T-helper 1 cell treated with Interleukin-12 subunit alpha and Interleukin-12 subunit beta and Interleukin-4 antibody, amounts not matched to agents 30 μg/mL and 1 μg/mL, for 36 hours (primary cell): ENCODE results near the gene TOMM22.

Experiments used
- H3K27ac Mint-ChIP-seq: one replicate; pipeline ENCODE4 v1.8.0; 2021; ENCODE audit warnings: mild to moderate bottlenecking, mixed read lengths
- H3K27me3 Mint-ChIP-seq: one replicate; pipeline ENCODE4 v1.8.0; 2021; ENCODE audit warnings: low read depth, mixed read lengths
- H3K36me3 Mint-ChIP-seq: one replicate; pipeline ENCODE4 v1.8.0; 2021; ENCODE audit warnings: low read depth, mixed read lengths
- H3K4me1 Mint-ChIP-seq: one replicate; pipeline ENCODE4 v1.8.0; 2021; ENCODE audit warnings: low read depth, mixed read lengths
- H3K4me3 Mint-ChIP-seq: one replicate; pipeline ENCODE4 v1.8.0; 2021; ENCODE audit warnings: mild to moderate bottlenecking, moderate library complexity, mixed read lengths
- H3K9me3 Mint-ChIP-seq: one replicate; pipeline ENCODE4 v1.8.0; 2021; ENCODE audit warnings: mixed read lengths

The TOMM22 gene

DNA sequence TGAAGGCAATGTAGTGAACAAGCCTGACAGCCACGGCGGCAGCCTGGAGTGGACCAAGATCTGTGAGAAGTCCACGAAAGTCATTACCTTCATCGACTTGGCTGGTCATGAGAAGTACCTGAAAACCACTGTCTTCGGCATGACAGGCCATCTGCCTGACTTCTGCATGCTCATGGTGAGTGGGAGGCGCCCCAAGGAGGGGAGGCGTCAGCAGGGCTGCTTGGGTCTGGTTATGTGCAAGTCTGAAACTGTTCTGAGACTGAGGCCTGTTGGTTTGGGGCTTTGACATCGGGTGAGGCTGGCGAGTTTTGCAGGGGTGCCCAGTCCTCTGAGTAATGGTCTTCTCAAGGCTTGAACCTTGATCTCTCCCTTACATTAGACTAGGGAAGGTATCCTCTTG lies 35.1 kb downstream of the TOMM22 start:
- Mint-ChIP-seq H3K27ac (no peak overlapping the region), H3K9me3 (no peaks in the 10 kb centered on the region), H3K27me3 (no peaks in the 10 kb centered on the region), H3K4me1 (peaks cover 34% of the 10 kb centered on the region), H3K36me3 (peaks cover 42% of the 10 kb centered on the region), H3K4me3 (no peak overlapping the region)

DNA sequence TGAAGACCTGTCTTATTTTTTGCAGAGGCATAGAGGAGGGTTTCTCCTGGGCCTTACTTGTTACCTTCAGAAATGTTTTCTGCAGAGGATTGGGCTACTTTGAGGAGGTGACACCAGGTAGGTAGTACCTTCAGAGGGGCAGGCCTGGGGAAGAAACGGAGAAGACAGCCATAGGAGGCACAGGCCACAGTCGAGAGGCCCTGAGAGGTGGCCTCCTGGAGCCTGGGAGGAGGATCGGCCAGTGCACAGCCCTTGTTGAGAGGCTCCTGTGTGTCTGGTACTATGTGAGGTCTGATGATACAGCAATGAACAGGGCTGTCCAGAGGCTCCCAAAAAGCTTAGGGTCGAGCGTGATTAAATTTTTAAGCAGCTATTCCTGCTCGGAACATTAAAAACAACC lies 35.5 kb downstream of the TOMM22 start:
- Mint-ChIP-seq H3K27ac (no peak overlapping the region), H3K4me3 (no peak overlapping the region), H3K27me3 (no peaks in the 10 kb centered on the region), H3K9me3 (no peaks in the 10 kb centered on the region), H3K36me3 (peaks cover 44% of the 10 kb centered on the region), H3K4me1 (peaks cover 31% of the 10 kb centered on the region)

DNA sequence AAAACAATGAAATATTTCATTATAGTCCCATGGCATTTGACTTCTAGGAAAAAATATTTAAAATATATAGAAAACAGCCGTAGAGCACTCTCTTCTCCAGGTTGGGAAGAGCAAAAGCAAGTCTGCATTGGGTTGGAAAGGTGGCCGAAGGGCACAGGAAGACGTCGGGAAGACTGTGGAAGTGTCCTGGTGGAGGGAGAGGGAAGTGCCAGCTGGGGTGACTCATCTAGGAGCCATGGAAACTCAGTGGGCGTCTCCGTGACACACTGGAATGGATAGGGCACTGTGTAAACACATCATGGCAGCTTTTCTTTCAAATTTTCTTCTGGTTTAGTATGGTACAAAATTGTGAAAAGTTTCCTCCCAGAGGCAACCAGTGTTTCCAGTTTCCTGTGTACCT lies 36.7 kb downstream of the TOMM22 start:
- Mint-ChIP-seq H3K9me3 (no peaks in the 10 kb centered on the region), H3K27ac (no peak overlapping the region), H3K36me3 (peaks cover 43% of the 10 kb centered on the region), H3K27me3 (no peaks in the 10 kb centered on the region), H3K4me3 (no peak overlapping the region), H3K4me1 (peaks cover 22% of the 10 kb centered on the region)

DNA sequence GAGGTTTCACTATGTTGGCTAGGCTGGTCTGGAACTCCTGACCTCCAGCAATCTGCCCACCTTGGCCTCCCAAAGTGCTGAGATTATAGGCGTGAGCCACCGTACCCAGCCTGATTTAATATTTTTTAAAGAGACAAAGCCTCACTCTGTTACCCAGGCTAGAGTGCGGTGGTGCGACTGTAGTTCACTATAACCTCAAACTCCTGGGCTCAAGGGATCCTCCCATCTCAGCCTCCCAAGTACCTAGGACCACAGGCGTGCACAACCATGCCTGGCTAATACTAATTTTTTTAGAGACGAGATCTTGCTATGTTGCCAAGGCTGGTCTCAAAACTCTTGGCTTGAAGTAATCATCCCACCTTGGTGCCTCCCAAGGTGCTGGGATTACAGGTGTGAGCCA lies 37.4 kb downstream of the TOMM22 start:
- Mint-ChIP-seq H3K9me3 (no peaks in the 10 kb centered on the region), H3K36me3 (peaks cover 47% of the 10 kb centered on the region), H3K4me3 (no peak overlapping the region), H3K27ac (no peak overlapping the region), H3K27me3 (no peaks in the 10 kb centered on the region), H3K4me1 (peaks cover 16% of the 10 kb centered on the region)

DNA sequence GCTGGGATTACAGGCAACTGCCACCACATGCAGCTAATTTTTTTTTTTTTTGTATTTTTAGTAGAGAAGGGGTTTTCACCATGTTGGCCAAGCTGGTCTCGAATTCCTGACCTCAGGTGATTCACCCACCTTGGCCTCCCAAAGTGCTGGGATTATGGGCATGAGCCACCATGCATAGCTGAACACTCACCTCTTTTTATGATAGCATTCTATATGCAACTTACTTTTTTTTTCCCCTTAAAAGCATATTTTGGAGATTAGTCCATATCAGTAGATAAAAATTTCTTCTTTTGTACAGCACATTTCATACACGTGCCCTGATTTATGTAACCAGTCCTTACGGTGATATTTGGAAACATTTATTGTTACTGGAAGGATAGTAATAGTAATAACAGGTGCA lies 38.6 kb downstream of the TOMM22 start:
- no peak overlapping the region for H3K4me3 Mint-ChIP-seq
- no peaks in the 10 kb centered on the region for H3K9me3 Mint-ChIP-seq
- H3K27ac Mint-ChIP-seq: no peak overlapping the region
- peaks cover 7% of the 10 kb centered on the region for H3K4me1 Mint-ChIP-seq
- peaks cover 47% of the 10 kb centered on the region for H3K36me3 Mint-ChIP-seq
- H3K27me3 Mint-ChIP-seq: no peaks in the 10 kb centered on the region

DNA sequence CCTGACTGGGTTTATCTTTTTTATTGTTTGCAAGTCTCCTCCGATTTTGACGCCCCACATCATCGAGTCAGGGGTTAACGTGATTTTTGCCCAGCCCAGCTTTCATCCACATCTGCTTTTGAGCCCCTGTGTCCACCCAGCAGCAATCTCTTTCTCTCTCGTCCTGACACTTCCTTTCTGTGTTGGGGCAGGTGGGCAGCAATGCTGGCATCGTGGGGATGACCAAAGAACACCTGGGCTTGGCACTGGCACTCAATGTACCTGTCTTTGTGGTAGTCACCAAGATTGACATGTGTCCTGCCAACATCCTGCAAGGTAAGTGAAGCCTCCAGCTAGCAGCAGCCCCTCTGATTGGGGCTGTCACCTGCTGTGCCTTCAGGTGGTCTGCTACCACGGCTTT lies 39.8 kb downstream of the TOMM22 start:
- Mint-ChIP-seq H3K36me3 (peaks cover 48% of the 10 kb centered on the region), H3K9me3 (no peaks in the 10 kb centered on the region), H3K4me3 (no peak overlapping the region), H3K4me1 (peaks cover 6% of the 10 kb centered on the region), H3K27me3 (no peaks in the 10 kb centered on the region), H3K27ac (no peak overlapping the region)

DNA sequence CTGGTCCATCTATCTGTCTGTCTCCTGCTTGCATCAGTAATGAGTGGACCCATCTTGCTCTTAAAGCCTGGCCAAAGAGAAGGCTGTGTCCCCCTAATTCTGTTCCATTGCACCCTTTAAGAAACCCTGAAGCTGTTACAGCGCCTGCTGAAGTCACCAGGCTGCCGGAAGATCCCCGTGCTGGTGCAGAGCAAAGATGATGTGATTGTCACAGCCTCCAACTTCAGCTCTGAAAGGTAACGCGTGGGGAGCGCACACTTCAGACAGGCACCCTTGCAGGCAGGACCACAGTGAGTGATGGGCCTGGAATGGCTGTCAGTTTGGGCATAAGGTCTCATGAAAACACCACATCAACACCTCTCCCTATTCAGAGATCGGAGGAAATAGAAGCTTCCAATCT lies 42.4 kb downstream of the TOMM22 start:
- Mint-ChIP-seq H3K4me3 (no peak overlapping the region), H3K4me1 (peaks cover 4% of the 10 kb centered on the region), H3K36me3 (peaks cover 55% of the 10 kb centered on the region), H3K27me3 (no peaks in the 10 kb centered on the region), H3K27ac (no peak overlapping the region), H3K9me3 (no peaks in the 10 kb centered on the region)

DNA sequence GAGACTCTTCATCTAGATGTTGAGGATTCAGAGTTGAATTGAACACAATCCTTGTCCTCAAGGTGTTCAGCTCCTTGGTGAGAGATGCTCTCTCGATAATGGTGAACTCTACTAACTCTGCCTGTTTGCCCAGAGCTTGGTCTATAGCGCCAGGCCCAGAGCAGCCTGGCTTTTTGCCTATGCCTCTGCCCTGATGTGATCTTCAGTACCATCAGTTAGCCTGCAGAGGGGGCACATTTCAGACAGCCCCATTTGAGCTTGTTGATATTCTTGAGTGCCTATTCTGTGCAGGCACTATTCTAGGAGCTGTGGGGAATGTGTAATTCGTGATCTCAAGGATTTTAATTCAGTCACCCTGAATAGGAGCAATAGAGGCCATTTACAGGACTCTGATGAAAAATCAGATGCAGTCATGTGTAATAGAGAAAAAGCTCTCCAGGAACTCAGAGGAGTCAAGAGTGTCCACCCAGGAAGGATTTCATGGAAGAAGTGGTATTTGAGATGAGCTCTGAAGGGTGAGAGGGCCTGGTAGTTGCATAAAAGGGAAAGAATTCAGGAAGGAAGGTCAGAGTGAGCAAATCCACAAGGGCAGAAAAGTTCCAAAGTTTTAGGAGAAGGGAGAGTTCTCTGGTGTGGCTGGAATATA lies 43.3 kb downstream of the TOMM22 start:
- Mint-ChIP-seq H3K27ac (peak overlapping the region; percentile 12), H3K27me3 (no peaks in the 10 kb centered on the region), H3K4me1 (peaks cover 4% of the 10 kb centered on the region), H3K9me3 (no peaks in the 10 kb centered on the region), H3K4me3 (no peak overlapping the region), H3K36me3 (peaks cover 58% of the 10 kb centered on the region)

DNA sequence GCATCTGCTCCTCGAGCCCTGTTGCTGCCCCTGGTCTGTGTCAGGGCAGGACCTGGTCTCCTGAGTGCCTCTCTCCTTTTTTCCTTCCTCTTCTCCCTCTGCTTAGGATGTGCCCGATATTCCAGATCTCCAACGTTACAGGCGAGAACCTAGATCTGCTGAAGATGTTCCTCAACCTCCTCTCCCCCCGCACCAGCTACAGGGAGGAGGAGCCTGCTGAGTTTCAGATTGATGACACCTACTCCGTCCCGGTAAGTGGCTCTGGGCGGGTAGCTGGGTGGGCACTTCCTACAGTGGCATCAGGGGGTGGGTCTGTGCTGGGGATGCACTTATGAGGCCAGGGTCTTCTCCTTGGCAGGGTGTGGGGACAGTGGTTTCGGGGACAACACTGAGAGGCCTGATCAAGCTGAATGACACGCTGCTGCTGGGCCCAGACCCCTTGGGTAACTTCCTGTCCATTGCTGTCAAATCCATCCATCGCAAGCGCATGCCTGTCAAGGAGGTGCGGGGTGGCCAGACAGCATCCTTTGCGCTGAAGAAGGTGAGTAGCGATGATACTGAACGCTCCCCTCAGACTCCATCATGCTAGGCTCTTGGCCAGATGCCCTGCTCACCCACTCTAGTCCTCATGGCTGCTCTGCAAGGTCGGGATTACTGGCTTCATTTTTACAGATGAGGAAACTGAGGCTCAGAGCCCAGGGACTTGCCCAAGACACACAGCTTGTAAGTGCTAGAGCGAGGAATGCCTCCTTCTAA lies 44.3 kb downstream of the TOMM22 start:
- Mint-ChIP-seq H3K4me3 (no peak overlapping the region), H3K27ac (no peak overlapping the region), H3K27me3 (no peaks in the 10 kb centered on the region), H3K9me3 (no peaks in the 10 kb centered on the region), H3K4me1 (peaks cover 5% of the 10 kb centered on the region), H3K36me3 (peaks cover 66% of the 10 kb centered on the region)

DNA sequence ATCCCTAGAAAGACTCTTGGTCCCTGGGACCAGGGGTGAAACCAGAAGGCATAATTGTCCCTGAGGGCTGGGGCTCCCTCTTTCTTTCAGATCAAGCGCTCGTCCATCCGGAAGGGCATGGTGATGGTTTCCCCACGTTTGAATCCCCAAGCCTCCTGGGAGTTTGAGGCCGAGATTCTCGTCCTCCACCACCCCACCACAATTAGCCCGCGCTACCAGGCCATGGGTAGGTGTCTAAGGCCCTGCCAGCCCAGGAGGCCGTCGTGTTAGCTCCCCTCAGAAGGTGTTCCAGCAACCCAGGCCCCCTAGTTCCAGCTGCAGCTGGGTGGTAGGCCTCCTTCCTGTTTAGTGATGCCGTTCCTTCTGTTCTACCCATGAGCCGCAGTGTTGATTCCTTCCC lies 45.4 kb downstream of the TOMM22 start:
- Mint-ChIP-seq H3K4me3 (no peak overlapping the region), H3K9me3 (no peaks in the 10 kb centered on the region), H3K27ac (no peak overlapping the region), H3K27me3 (no peaks in the 10 kb centered on the region), H3K4me1 (peaks cover 2% of the 10 kb centered on the region), H3K36me3 (peaks cover 65% of the 10 kb centered on the region)

DNA sequence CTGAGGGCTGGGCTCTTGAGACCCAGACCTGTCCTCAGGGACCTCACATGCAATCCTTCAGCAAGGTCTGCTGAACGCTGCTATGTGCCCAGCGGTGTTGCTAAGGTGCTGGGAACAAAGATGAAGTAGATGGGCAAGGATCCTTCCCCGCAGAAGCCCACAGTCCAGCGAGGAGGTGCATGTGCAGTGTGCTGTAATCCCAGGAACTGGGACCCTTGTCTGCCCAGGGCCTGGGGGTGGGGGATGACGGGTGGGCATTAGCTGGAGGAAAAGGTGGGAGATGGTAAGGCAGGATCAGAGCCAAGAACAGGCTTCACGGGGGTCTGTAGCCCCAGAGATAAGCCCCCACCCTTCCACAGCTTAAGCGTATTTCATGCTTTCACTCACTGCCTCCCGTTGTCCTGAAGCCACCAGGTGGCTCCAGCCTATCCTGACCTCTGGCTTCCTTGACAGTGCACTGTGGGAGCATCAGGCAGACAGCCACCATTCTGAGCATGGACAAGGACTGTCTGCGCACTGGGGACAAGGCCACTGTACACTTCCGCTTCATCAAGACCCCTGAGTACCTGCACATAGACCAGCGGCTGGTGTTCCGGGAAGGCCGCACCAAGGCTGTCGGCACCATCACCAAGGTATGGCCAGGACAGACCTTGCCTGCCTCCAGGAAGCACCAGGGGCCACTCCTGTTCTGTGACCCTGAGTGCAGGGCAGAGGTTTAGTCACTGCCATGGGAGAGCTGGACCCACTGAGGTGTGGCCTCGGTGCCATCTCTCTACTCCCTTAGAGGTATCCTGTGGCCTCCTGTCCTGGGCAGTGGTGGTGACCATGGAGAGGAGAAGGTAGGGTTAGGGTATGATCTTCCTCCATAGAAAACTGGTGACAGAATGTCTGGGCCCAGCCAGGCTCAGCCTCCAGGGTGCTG lies 46.0 kb downstream of the TOMM22 start:
- Mint-ChIP-seq H3K27ac (no peak overlapping the region), H3K27me3 (no peaks in the 10 kb centered on the region), H3K4me3 (no peak overlapping the region), H3K36me3 (peaks cover 60% of the 10 kb centered on the region), H3K9me3 (no peaks in the 10 kb centered on the region), H3K4me1 (peaks cover 2% of the 10 kb centered on the region)

DNA sequence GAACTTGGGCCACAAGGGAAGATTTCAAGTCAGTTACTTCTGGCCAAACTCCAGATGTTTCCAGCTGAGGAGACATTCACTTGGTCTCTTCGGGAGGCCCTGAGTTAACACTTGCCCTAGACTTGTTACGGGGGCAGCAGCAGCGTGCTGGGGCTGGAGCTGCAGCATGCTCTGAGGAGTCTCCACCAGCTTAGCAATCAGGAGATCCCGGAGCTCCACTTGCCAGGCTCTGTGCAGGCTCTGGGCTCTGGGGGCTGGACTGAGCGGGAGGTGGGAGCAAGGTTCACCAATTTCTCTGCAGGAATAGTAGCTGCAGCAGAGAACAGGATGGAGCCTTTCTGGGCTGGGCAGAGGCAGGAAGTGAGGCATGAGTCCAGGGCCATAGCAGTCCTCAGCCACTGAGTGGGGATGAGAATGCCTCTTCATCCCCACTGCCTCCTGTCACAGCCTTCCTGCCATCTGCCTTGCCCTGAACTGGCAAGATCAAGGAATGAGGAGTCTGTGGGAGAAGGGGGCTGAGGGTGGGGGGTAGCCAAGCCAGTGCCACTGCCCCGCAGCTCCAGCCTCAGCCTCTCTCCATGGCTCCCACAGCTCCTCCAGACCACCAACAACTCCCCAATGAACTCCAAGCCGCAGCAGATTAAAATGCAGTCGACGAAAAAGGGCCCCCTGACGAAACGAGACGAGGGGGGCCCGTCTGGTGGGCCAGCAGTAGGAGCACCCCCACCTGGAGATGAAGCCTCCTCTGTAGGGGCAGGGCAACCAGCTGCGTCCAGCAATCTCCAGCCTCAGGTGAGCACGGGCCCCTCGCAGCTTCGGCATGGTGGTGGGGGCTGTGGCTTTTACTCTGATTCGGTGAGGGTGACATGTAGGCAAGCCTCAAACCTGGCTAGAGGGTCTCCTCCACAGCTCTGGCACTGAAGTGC lies 47.4 kb downstream of the TOMM22 start:
- H3K27ac Mint-ChIP-seq: no peak overlapping the region
- H3K9me3 Mint-ChIP-seq: no peaks in the 10 kb centered on the region
- H3K4me1 Mint-ChIP-seq: peaks cover 7% of the 10 kb centered on the region
- H3K27me3 Mint-ChIP-seq: no peaks in the 10 kb centered on the region
- peaks cover 62% of the 10 kb centered on the region for H3K36me3 Mint-ChIP-seq
- no peak overlapping the region for H3K4me3 Mint-ChIP-seq

DNA sequence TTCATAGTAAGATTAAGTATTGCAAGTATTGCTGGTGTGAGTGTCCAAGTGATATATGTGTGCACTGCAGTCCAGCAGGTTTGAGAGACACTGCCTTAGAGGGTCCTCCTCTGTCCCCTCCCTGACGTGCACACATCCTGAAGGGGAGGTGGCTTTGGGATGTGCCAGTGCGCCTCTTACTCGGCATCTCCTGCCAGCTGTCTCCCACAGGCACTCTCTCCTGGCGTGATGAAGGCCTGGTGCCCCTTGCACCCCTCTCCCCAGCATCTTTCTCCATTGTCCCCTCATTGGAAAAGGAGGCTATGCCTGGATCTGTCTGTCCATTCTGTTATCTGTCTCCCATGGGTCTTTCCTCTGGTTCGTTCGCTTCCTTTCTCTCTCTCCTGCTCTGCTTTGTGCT lies 48.2 kb downstream of the TOMM22 start:
- peaks cover 10% of the 10 kb centered on the region for H3K4me1 Mint-ChIP-seq
- no peak overlapping the region for H3K4me3 Mint-ChIP-seq
- H3K9me3 Mint-ChIP-seq: no peaks in the 10 kb centered on the region
- peaks cover 62% of the 10 kb centered on the region for H3K36me3 Mint-ChIP-seq
- H3K27me3 Mint-ChIP-seq: no peaks in the 10 kb centered on the region
- peak overlapping the region; percentile 65 for H3K27ac Mint-ChIP-seq

DNA sequence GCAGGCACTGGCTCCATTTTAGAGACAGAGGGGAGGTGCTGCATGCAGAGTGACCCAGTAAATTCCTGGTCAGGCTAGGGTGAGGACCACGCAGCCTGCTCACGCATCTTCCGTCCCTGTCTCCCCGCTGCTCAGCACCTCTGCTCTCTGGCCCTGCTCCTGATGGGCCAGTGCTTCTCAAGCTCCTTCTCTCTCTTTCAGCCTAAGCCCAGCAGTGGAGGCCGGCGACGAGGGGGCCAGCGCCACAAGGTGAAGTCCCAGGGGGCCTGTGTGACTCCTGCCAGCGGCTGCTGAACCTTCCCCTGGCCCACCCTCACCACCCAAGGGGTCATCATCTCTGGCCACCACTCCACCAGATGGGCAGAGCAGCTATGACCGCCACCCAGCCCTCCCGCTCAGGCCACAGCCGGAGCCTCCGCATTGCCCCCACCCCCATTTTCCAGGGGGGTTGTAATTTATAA lies 48.7 kb downstream of the TOMM22 start:
- Mint-ChIP-seq H3K9me3 (no peaks in the 10 kb centered on the region), H3K4me3 (no peak overlapping the region), H3K4me1 (peaks cover 14% of the 10 kb centered on the region), H3K27ac (peak overlapping the region; percentile 68), H3K36me3 (peaks cover 61% of the 10 kb centered on the region), H3K27me3 (no peaks in the 10 kb centered on the region)
